ENCODE results near the gene TRIM14.

TRIM14 gene

GRCh38 chr9:98162613-98163012, 43.6 kb upstream of the TRIM14 start:
- ATAC-seq = no peak
- TF ChIP-seq TSHZ2 (CRISPR knock-in tag; IDR thresholded peaks at IDR 0.05) = no peak
- TF ChIP-seq ZNF565 (CRISPR knock-in tag; conservative IDR thresholded peaks at IDR 0.05; ENCODE audit: low read depth) = no peak
- no peak for TF ChIP-seq ARNTL (CRISPR knock-in tag; IDR thresholded peaks at IDR 0.05; ENCODE audit: borderline replicate concordance, low read depth)
- TF ChIP-seq ZFP3 (CRISPR knock-in tag; IDR thresholded peaks at IDR 0.05) = no peak
- TF ChIP-seq OSR1 (CRISPR knock-in tag; IDR thresholded peaks at IDR 0.05) = no peak
- TF ChIP-seq ZNF8 (CRISPR knock-in tag; IDR thresholded peaks at IDR 0.05) = no peak

- TF ChIP-seq ZFP30 (CRISPR knock-in tag; IDR thresholded peaks at IDR 0.05) = no peak
- TF ChIP-seq, protein P1, sequence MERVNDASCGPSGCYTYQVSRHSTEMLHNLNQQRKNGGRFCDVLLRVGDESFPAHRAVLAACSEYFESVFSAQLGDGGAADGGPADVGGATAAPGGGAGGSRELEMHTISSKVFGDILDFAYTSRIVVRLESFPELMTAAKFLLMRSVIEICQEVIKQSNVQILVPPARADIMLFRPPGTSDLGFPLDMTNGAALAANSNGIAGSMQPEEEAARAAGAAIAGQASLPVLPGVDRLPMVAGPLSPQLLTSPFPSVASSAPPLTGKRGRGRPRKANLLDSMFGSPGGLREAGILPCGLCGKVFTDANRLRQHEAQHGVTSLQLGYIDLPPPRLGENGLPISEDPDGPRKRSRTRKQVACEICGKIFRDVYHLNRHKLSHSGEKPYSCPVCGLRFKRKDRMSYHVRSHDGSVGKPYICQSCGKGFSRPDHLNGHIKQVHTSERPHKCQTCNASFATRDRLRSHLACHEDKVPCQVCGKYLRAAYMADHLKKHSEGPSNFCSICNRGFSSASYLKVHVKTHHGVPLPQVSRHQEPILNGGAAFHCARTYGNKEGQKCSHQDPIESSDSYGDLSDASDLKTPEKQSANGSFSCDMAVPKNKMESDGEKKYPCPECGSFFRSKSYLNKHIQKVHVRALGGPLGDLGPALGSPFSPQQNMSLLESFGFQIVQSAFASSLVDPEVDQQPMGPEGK (CRISPR knock-in tag; IDR thresholded peaks at IDR 0.05; ENCODE audit: borderline replicate concordance) = no peak
- TF ChIP-seq BACH2 (CRISPR knock-in tag; IDR thresholded peaks at IDR 0.05; ENCODE audit: borderline replicate concordance) = no peak
- TF ChIP-seq ESRRG (CRISPR knock-in tag; IDR thresholded peaks at IDR 0.05) = no peak
- no peak for TF ChIP-seq PPARA (CRISPR knock-in tag; IDR thresholded peaks at IDR 0.05; ENCODE audit: borderline replicate concordance)
- TF ChIP-seq ZNF565 (CRISPR knock-in tag; conservative IDR thresholded peaks at IDR 0.05; ENCODE audit: low read depth) = no peak
- TF ChIP-seq POU6F1 (CRISPR knock-in tag; IDR thresholded peaks at IDR 0.05; ENCODE audit: borderline replicate concordance, low read depth) = no peak
- no peak for TF ChIP-seq TCF4 (CRISPR knock-in tag; IDR thresholded peaks at IDR 0.05; ENCODE audit: borderline replicate concordance)
- no peak for TF ChIP-seq SNAI2 (CRISPR knock-in tag; IDR thresholded peaks at IDR 0.05)
- no peak for TF ChIP-seq ISL1 (CRISPR knock-in tag; IDR thresholded peaks at IDR 0.05)
- TF ChIP-seq TSHZ2 (CRISPR knock-in tag; IDR thresholded peaks at IDR 0.05) = no peak
- no peak for TF ChIP-seq ZFP3 (CRISPR knock-in tag; IDR thresholded peaks at IDR 0.05)
- TF ChIP-seq TOX (CRISPR knock-in tag; IDR thresholded peaks at IDR 0.05; ENCODE audit: borderline replicate concordance) = no peak
- TF ChIP-seq CREB5 (CRISPR knock-in tag; IDR thresholded peaks at IDR 0.05; ENCODE audit: low read depth) = no peak
- TF ChIP-seq OSR1 (CRISPR knock-in tag; IDR thresholded peaks at IDR 0.05) = no peak
- TF ChIP-seq ARNTL (CRISPR knock-in tag; IDR thresholded peaks at IDR 0.05; ENCODE audit: borderline replicate concordance, low read depth) = no peak
- no peak for TF ChIP-seq RARB (CRISPR knock-in tag; IDR thresholded peaks at IDR 0.05)
- no peak for TF ChIP-seq GLIS3 (CRISPR knock-in tag; IDR thresholded peaks at IDR 0.05)
- no peak for ATAC-seq
These were observed 42.8 kb upstream of the TRIM14 start for GRCh38 chr9:98161851-98162250.

DNA sequence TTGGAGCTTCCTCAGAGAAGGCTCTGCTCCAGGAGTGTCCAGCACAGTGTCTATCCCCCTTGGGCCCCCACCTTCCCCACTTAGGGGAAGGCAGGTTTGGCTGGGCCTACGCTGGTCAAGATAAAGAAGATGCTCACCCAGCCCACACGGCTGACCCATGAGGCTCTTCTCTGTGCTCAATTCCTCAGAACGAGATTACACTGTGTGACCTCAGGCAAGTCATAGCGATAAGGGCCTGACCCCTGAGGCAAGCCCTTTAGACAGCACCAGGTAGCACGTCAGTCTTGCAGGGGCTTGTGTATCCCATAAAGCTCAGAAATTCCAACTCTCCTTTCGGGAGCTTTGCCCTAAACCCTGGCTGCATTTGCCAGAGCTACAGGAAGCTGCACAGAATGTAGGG, 40.8 kb upstream of the TRIM14 start:
- no peak for ATAC-seq
- TF ChIP-seq, protein P1 (CRISPR knock-in tag; IDR thresholded peaks at IDR 0.05; ENCODE audit: borderline replicate concordance) = no peak
- no peak for TF ChIP-seq ISL1 (CRISPR knock-in tag; IDR thresholded peaks at IDR 0.05)
- no peak for TF ChIP-seq ZFP30 (CRISPR knock-in tag; IDR thresholded peaks at IDR 0.05)
- TF ChIP-seq GLIS3 (CRISPR knock-in tag; IDR thresholded peaks at IDR 0.05) = no peak
- TF ChIP-seq OSR1 (CRISPR knock-in tag; IDR thresholded peaks at IDR 0.05) = no peak
- no peak for TF ChIP-seq ESRRG (CRISPR knock-in tag; IDR thresholded peaks at IDR 0.05)
- no peak for TF ChIP-seq TSHZ2 (CRISPR knock-in tag; IDR thresholded peaks at IDR 0.05)
- TF ChIP-seq ZNF8 (CRISPR knock-in tag; IDR thresholded peaks at IDR 0.05) = no peak
